Neutrophil (primary cell): Measurements from ENCODE around the gene BCL6.
A peak's percentile ranks its signal among the peaks of the same experiment; 100 is the strongest.

Experiments used
- H3K27ac ChIP-seq: fragments of 200-600 bp; sonication (generic); 2 replicates; pipeline ENCODE4 v1.5.1; 2016; ENCODE audit warnings: mild to moderate bottlenecking, moderate library complexity
- H3K27me3 ChIP-seq: fragments of 200-600 bp; sonication (generic); 2 replicates; pipeline ENCODE4 v1.6.0; 2016; ENCODE audit warnings: mild to moderate bottlenecking
- H3K36me3 ChIP-seq: fragments of 200-600 bp; sonication (generic); 2 replicates; pipeline ENCODE4 v1.5.1; 2017
- H3K4me1 ChIP-seq, 2 experiments: fragments of 200-600 bp in 1 of 2; sonication (generic) in 1 of 2; 1 replicate in 1 of 2; 2 replicates in 1 of 2; pipeline versions ENCODE4 v1.5.1 to v1.6.1; 2013 to 2016; ENCODE audit warnings: low read depth in 1 of 2, low read length in 1 of 2, mild to moderate bottlenecking in 1 of 2, moderate library complexity in 1 of 2; ENCODE audit not compliant: control insufficient read depth in 1 of 2, insufficient read depth in 1 of 2
- H3K4me3 ChIP-seq, 2 experiments: fragments of 200-600 bp in 1 of 2; sonication (generic) in 1 of 2; 1 replicate in 1 of 2; 2 replicates in 1 of 2; pipeline ENCODE4 v1.5.1; 2013 to 2016; ENCODE audit warnings: low read depth in 1 of 2, low read length in 1 of 2, mild to moderate bottlenecking in 1 of 2, moderate library complexity in 1 of 2
- H3K9me3 ChIP-seq: fragments of 200-600 bp; sonication (generic); 2 replicates; pipeline ENCODE4 v1.5.1; 2016
- CTCF ChIP-seq: fragments of 200-600 bp; sonication (generic); IDR thresholded peaks from 2 replicates; pipeline ENCODE4 v1.5.1; 2016; ENCODE audit warnings: antibody characterized with exemption

The BCL6 gene

GRCh38 chr3:187759601-187760000, 14.3 kb upstream of the BCL6 start:
- no peak overlapping the region for H3K4me3 ChIP-seq
- no peaks in the 10 kb centered on the region for H3K9me3 ChIP-seq
- H3K27me3 ChIP-seq: no peaks in the 10 kb centered on the region
- H3K27ac ChIP-seq: no peak overlapping the region
- no peaks in the 10 kb centered on the region for H3K36me3 ChIP-seq
- no peak for TF ChIP-seq CTCF
- no peaks in the 10 kb centered on the region for H3K4me1 ChIP-seq

- Histone ChIP-seq H3K27me3 (no peaks in the 10 kb centered on the region), H3K9me3 (no peaks in the 10 kb centered on the region), H3K27ac (no peak overlapping the region), H3K4me1 (no peaks in the 10 kb centered on the region), H3K4me3 (no peak overlapping the region), H3K36me3 (no peaks in the 10 kb centered on the region)
- TF ChIP-seq CTCF: no peak
These were observed 13.2 kb upstream of the BCL6 start for GRCh38 chr3:187758318-187758955.

- TF ChIP-seq CTCF: no peak
- no peaks in the 10 kb centered on the region for H3K9me3 ChIP-seq
- H3K4me1 ChIP-seq: peaks cover 14 to 16% of the 10 kb centered on the region in 2 experiments
- H3K27me3 ChIP-seq: no peaks in the 10 kb centered on the region
- H3K36me3 ChIP-seq: no peaks in the 10 kb centered on the region
- no peak overlapping the region for H3K27ac ChIP-seq
- H3K4me3 ChIP-seq: no peak overlapping the region
These were observed 8.2 kb upstream of the BCL6 start for GRCh38 chr3:187753516-187753915.

- no peak overlapping the region for H3K4me3 ChIP-seq
- TF ChIP-seq CTCF: no peak
These were observed 5.3 kb upstream of the BCL6 start for GRCh38 chr3:187750513-187751123.

GRCh38 chr3:187750006-187750512, 4.8 kb upstream of the BCL6 start:
- Histone ChIP-seq H3K36me3 (no peaks in the 10 kb centered on the region), H3K4me1 (peaks cover 37 to 38% of the 10 kb centered on the region in 2 experiments), H3K9me3 (no peaks in the 10 kb centered on the region), H3K27me3 (no peaks in the 10 kb centered on the region), H3K27ac (peak overlapping the region; percentile 97), H3K4me3 (no peak overlapping the region)
- TF ChIP-seq CTCF: no peak

More at GRCh38 chr3:187750513-187751123, 5.3 kb upstream of the BCL6 start:
- H3K36me3 ChIP-seq: no peaks in the 10 kb centered on the region
- no peaks in the 10 kb centered on the region for H3K9me3 ChIP-seq
- peak overlapping the region; percentile 97 for H3K27ac ChIP-seq
- H3K4me1 ChIP-seq: peaks cover 37 to 38% of the 10 kb centered on the region in 2 experiments
- no peaks in the 10 kb centered on the region for H3K27me3 ChIP-seq
